Muscle layer of colon (tissue), 2 donors: ENCODE results near the gene ALG1.
A peak's percentile ranks its signal among the peaks of the same experiment; 100 is the strongest.
"Not testable (repeated sequence)": the region's sequence is repeated elsewhere in the genome, so short reads cannot be mapped to it uniquely, and the experiment has no call there.

Experiments
- H3K27ac ChIP-seq: one replicate; pipeline ENCODE4 v1.7.0; 2013; ENCODE audit warnings: low read depth, mild to moderate bottlenecking, low read length, moderate library complexity
- H3K27me3 ChIP-seq, 2 donors: one replicate each; pipeline ENCODE4 v1.7.0; 2013; ENCODE audit warnings: low read length in 2 of 2, mild to moderate bottlenecking in 2 of 2; ENCODE audit not compliant: insufficient read depth in 2 of 2, control insufficient read depth in 1 of 2
- H3K36me3 ChIP-seq: one replicate; pipeline ENCODE4 v1.7.0; 2013; ENCODE audit warnings: mild to moderate bottlenecking, low read length; ENCODE audit not compliant: insufficient read depth
- H3K4me1 ChIP-seq: one replicate; pipeline ENCODE4 v1.7.0; 2013; ENCODE audit warnings: mild to moderate bottlenecking, low read length; ENCODE audit not compliant: insufficient read depth
- H3K4me3 ChIP-seq, 2 donors: one replicate each; pipeline ENCODE4 v1.7.0; 2013; ENCODE audit warnings: low read length in 2 of 2, low read depth in 1 of 2, mild to moderate bottlenecking in 1 of 2, moderate library complexity in 1 of 2
- H3K9ac ChIP-seq: one replicate; pipeline ENCODE4 v1.7.0; 2013; ENCODE audit warnings: low read length
- H3K9me3 ChIP-seq: one replicate; pipeline ENCODE4 v1.7.0; 2013; ENCODE audit warnings: mild to moderate bottlenecking, low read length
- donor health status: abdominal sarcoma.
- donor health status: Adenocarcinoma of cecum.

Gene ALG1

DNA sequence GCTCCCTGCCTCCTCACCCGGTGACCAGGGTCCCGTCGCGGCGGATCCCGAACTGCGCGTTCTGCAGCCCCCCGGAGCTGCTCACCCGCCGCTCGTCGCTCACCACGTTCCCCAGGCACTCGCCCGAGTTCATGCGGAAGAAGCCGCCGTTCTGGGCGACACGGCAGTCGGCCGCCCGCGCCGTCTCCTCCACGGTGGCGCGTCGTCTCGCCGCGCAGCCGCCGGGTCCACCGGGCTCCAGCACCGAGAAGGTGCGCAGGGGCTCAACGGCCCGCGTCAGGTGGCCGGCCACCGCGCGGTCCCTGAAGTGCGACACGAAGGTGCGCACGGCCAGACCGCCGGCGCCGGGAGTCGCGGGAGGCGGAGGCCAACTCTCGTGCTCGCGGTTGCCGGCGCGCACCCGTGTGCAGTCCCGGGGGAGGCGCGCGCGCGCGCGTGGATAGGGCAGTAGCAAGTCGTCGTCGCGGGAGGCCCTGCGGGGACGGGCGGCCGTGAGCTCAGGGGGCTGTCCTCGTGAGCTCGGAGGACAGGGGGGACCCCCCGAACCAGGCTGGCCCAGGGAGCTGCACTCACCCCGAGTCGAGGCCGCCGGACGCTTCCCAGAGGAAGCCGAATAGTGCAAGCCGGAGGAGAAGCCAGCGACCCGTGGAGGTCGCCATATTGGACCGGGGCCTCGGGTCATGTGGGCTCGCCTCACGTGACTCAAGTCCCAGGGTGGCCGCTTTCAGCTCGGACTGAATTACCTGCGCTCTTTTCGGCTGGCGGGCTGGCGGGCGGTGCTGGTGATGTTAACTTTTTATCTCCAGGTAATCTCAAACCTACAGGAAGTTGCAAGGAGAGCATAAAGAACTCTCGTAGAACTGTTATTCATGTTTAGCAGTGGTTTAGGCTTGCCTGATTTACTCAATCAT lies 38.1 kb upstream of the ALG1 start, which contains the start of gene NAGPA:
NAGPA (minus strand) TSS at position 680 of the 911 bp plus-strand sequence; CDS start at position 659, 21 bp downstream.
- Histone ChIP-seq H3K4me1 (peaks cover 19% of the 10 kb centered on the region), H3K9ac (peak within 1 kb of the TSS; percentile 41), H3K27me3 (no peaks in the 10 kb centered on the region), H3K9me3 (no peaks in the 10 kb centered on the region), H3K27ac (peak within 1 kb of the TSS; percentile 73), H3K4me3 (peak within 1 kb of the TSS; percentile 95 to 99), H3K36me3 (peaks cover 4% of the 10 kb centered on the region)

DNA sequence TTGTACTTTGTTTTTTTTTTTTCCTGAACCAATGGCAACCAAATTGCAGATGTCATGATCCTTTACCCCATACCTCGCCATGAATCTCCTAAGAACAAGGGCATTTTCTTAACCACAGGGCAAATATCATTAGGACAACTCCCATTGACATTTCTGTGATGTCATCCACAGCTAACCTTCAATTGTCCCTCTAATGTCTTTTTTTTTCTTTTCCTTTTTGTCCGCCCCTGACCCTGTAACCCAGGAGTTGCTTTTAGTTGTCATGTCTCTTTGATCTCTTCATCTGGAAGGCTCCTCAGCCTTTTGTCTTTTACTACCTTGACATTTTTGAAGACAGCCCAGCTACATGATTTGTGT lies 37.5 kb upstream of the ALG1 start:
- Histone ChIP-seq H3K9ac (peak overlapping the region; percentile 41), H3K36me3 (peaks cover 4% of the 10 kb centered on the region), H3K4me3 (peak overlapping the region; percentile 95 to 99), H3K27me3 (no peaks in the 10 kb centered on the region), H3K27ac (peak overlapping the region; percentile 73), H3K9me3 (no peaks in the 10 kb centered on the region), H3K4me1 (peaks cover 19% of the 10 kb centered on the region)

DNA sequence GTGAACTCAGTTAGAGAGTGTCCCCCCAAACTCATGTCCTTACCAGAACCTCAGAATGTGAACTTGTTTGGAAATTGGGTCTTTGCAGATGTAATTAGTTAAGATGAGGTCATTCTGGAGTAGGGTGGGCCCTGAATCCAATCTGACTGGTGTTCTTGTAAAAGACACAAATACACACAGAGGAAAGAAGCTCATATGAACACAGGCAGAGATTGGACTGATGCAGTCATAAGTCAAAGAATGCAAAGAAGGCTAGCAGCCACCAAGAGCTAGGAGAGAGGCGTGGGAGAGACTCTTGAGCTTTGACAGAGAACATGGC lies 35.8 kb upstream of the ALG1 start:
- Histone ChIP-seq H3K36me3 (no peaks in the 10 kb centered on the region), H3K4me1 (peaks cover 19% of the 10 kb centered on the region), H3K4me3 (no peak overlapping the region), H3K27ac (no peak overlapping the region), H3K9ac (no peak overlapping the region), H3K27me3 (no peaks in the 10 kb centered on the region), H3K9me3 (no peaks in the 10 kb centered on the region)

DNA sequence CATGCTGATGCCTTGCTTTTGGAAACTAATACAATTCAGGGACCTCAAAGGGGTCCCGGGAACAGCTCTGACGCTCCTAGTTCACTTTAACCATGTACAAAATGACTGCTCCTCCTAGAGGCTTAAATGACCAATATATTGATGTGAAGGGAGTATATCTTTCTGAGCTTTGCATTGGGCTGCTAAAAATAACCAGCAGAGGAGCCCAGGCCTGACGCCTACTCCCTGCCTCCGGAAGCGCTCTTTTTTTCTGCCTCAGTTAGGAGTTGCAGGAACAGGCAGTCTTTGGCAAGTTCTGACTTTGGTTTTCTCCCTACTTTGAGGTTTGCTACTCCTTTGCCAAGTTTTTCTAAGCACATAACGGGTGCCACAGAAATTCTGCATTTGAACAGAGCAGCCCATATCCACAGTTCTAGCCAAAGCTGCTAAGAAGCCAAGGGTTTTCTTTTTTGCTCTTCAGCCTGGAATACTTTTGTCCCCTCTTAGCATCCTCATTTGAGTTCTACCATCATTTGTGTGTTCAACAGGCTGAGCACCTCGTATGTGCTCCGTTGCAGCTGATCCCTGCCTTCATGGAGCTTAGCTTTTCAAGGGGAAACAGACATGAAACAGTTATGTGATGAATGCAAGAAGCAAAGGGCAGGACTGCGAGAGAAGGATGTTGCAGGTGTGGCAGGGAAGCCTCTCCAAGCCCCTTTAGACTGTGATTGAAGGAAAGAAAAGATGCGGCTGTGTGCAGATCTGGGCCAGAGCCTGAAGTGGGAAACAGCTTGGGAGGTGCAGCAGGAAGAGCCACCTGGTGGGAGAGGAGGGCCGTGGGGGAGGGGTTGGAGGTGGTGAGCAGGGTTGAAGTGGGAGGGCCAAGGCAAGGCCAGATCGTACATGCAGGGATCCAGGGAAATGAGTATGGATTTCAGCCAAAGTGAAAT lies 35.2 kb upstream of the ALG1 start:
- H3K9me3 ChIP-seq = no peaks in the 10 kb centered on the region
- no peak overlapping the region for H3K27ac ChIP-seq
- no peak overlapping the region for H3K9ac ChIP-seq
- no peaks in the 10 kb centered on the region for H3K36me3 ChIP-seq
- no peak overlapping the region for H3K4me3 ChIP-seq
- H3K4me1 ChIP-seq = peaks cover 19% of the 10 kb centered on the region
- H3K27me3 ChIP-seq = no peaks in the 10 kb centered on the region

DNA sequence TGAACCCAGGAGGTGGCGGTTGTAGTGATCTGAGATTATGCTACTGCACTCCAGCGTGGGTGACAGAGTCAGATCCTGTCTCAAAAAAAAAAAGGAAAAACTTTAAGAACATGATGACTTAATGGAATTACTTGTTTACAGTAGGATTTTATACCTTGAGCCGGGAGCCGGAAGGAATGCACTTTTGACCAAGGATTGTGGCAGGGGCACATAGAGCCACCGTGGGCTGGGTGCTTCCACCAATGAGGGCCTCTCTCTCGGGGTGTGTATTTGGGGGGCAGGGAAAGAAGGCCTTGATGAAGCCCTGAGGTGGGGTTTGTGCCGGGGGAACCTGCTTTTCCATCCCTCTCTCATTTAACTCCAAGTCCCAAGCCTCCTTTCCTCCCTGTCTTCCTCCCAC lies 31.2 kb upstream of the ALG1 start:
- no peaks in the 10 kb centered on the region for H3K9me3 ChIP-seq
- H3K9ac ChIP-seq = no peak overlapping the region
- H3K4me3 ChIP-seq = no peak overlapping the region
- no peaks in the 10 kb centered on the region for H3K36me3 ChIP-seq
- no peaks in the 10 kb centered on the region for H3K27me3 ChIP-seq
- H3K27ac ChIP-seq = no peak overlapping the region
- H3K4me1 ChIP-seq = no peaks in the 10 kb centered on the region

DNA sequence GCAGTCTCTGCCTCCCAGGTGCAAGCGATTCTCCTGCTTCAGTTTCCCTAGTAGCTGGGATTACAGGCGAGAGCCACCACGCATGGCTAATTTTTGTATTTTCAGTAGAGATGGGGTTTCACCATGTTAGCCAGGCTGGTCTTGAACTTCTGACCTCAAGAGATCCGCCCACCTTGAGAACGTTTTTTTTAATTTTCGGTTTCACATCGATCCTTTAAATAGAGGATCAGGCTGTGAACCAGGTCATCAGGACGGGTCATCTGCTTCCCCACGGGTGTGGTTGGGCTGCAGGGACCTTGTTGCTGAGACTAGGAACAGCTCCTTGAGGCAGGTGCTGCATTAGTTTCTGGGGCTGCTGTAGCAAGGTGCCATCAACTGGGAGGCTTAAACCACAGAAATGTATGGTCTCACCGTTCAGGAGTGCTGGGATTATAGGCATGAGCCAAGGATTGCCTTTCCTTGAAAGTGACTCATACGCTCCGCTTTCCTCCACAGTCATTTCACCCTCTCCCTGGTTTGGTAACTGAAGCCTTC lies 30.0 kb upstream of the ALG1 start:
- H3K36me3 ChIP-seq = no peaks in the 10 kb centered on the region
- H3K9me3 ChIP-seq = no peaks in the 10 kb centered on the region
- no peak overlapping the region for H3K27ac ChIP-seq
- H3K9ac ChIP-seq = no peak overlapping the region
- no peaks in the 10 kb centered on the region for H3K4me1 ChIP-seq
- H3K27me3 ChIP-seq = no peaks in the 10 kb centered on the region
- H3K4me3 ChIP-seq = no peak overlapping the region

DNA sequence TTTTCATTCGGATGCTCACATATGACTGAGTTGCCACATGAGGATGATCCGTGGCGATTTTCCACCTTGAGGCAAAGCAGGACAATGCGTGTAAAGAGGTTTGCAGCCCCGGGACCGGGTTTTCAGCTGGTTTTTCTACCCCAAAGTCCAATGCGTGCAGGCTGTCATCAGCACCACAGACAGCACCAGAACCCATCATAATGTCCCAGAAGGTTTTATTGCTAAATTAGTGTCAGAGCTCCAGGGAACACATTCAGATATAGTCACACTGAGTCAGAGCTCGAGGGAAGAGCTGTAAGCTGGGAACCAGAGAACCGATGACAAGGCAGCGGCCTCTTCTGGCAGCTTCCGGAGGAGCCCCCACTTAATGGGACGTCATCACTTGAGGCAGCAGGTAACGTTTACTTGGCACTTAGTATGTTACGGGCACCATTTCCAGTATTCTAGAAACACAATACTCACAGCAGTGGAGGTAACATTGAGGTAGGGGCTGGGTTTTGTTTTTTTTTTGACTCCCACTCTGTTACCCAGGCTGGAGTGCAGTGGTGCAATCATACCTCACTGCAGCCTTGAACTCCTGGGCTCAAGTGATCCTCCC lies 29.0 kb upstream of the ALG1 start:
- no peaks in the 10 kb centered on the region for H3K36me3 ChIP-seq

DNA sequence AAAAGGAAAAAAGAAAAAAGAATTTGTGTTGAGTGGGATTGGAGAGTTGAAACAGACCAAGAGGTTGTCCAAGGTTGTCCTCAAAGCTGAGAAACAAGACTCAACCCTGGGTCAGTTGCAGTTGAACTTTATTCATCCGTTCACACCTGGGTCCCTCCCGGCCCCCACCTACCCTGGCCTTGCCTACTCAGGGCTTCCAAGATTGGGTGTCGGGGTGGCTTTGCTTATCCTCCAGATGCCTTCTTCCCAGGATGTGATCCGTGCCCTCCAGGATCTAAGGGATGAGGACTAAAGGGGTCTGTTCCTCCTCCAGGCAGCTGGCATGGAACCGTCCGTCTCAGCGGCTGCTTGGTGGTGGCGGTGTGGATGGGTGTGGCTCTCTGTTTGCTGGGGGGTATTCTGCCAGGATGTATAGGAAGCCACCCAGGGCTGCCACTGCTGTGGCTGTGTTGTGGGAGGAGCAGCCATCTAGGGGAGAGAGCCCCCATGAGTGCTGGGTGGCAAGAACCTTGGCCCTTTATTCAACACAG lies 27.6 kb upstream of the ALG1 start:
- no peaks in the 10 kb centered on the region for H3K27me3 ChIP-seq
- no peak overlapping the region for H3K27ac ChIP-seq
- no peak overlapping the region for H3K4me3 ChIP-seq
- no peaks in the 10 kb centered on the region for H3K9me3 ChIP-seq
- H3K36me3 ChIP-seq = no peaks in the 10 kb centered on the region
- no peaks in the 10 kb centered on the region for H3K4me1 ChIP-seq
- no peak overlapping the region for H3K9ac ChIP-seq

More for the DNA sequence above, 29.0 kb upstream of the ALG1 start:
- no peaks in the 10 kb centered on the region for H3K4me1 ChIP-seq
- H3K9me3 ChIP-seq = no peaks in the 10 kb centered on the region
- H3K27ac ChIP-seq = no peak overlapping the region
- H3K4me3 ChIP-seq = no peak overlapping the region
- H3K27me3 ChIP-seq = no peaks in the 10 kb centered on the region
- no peak overlapping the region for H3K9ac ChIP-seq

DNA sequence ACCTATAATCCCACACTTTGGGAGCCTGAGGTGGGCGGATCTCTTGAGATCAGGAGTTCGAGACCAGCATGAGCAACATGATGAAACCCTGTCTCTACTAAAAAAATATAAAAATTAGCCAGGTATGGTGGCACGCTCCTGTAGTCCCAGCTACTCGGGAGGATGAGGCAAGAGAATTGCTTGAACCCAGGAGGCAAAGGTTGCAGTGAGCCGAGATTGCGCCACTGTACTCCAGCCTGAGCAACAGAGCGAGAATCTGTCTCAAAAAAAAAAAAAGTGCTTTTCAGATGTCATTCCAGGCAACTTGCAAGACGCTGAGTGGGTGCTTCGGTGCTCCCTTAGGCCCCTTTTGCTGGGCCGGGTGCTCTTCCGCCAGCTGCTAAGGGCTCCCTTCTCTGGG lies 27.1 kb upstream of the ALG1 start:
- not testable (repeated sequence) for H3K36me3 ChIP-seq, H3K27me3 ChIP-seq, H3K4me3 ChIP-seq, H3K27ac ChIP-seq, H3K4me1 ChIP-seq, H3K9me3 ChIP-seq, H3K9ac ChIP-seq

DNA sequence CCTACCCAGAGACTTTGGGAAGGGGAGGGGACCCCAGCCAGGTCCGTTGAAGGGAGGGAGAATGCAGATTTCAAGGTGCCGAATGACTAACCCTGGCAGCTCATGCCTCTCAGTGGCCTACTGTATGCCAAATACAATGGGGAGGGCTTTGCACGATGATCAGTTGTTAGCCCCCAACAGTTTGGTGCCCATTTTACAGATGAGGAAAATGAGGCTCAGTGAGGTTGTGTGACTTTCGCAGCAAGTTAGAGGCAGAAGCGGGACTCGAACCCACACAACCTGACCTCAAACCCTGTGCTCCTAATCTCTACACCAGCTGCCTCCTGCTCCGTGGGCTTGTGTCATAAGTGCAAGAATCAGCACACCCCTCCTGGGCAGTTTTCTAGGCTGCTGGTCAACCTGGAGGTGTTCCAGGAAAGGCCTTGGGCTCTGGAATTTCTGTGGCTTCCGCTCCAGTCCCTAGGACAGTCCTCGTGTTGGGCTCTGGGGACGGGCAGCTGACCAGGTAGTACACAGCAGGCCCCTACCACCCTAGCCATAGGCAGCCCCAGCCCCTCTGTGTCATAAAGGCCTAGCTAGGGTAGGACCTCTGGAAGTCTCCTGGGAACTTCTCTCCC lies 26.0 kb upstream of the ALG1 start:
- Histone ChIP-seq H3K27me3 (no peaks in the 10 kb centered on the region), H3K9ac (no peak overlapping the region), H3K9me3 (no peaks in the 10 kb centered on the region), H3K4me1 (no peaks in the 10 kb centered on the region), H3K36me3 (no peaks in the 10 kb centered on the region), H3K27ac (no peak overlapping the region), H3K4me3 (no peak overlapping the region)
